ENCODE results near the gene PLA2G10.
"Not testable (repeated sequence)": the region's sequence is repeated elsewhere in the genome, so short reads cannot be mapped to it uniquely, and the experiment has no call there.

PLA2G10 gene

GRCh38 chr16:14632693-14633569 is 61.2 kb downstream of the PLA2G10 start, which contains the start of gene BFAR:
BFAR (plus strand) TSS chr16:14632951; CDS start chr16:14644347, 11,396 bp downstream.
- Histone ChIP-seq H3K4me2 (ENCODE audit: low read length) (peak within 1 kb of the TSS; percentile 89), H2AFZ (ENCODE audit: low read depth, low read length) (no peak within 1 kb of the TSS), H3K9ac (ENCODE audit: low read length) (peak within 1 kb of the TSS; percentile 90), H3K36me3 (replicated peaks; ENCODE audit: low read depth, low read length) (peaks cover 18% of the 10 kb centered on the region), H3K4me1 (ENCODE audit: low read length) (peaks cover 29% of the 10 kb centered on the region), H3K4me3 (ENCODE audit: low read length) (peak within 1 kb of the TSS; percentile 91), H3K9me3 (ENCODE audit: insufficient read depth, low read length) (no peaks in the 10 kb centered on the region), H3K79me2 (ENCODE audit: low read length) (peaks cover 75% of the 10 kb centered on the region), H3K27me3 (ENCODE audit: low read depth, low read length) (no peaks in the 10 kb centered on the region), H4K20me1 (ENCODE audit: insufficient read depth, low read length) (peaks cover 28% of the 10 kb centered on the region), H3K27ac (ENCODE audit: low read length) (peak within 1 kb of the TSS; percentile 76)
- TF ChIP-seq CTCF (IDR thresholded peaks at IDR 0.05; ENCODE audit: low read depth, low read length): no peak
- no peak for TF ChIP-seq EZH2phosphoT487 (IDR thresholded peaks at IDR 0.05; ENCODE audit: low read depth)

GRCh38 chr16:14630620-14631330 is 63.3 kb downstream of the PLA2G10 start:
- Histone ChIP-seq H3K4me2 (ENCODE audit: low read length) (peak overlapping the region; percentile 88), H3K27ac (ENCODE audit: low read length) (peak overlapping the region; percentile 96), H3K4me3 (ENCODE audit: low read length) (peak overlapping the region; percentile 77), H3K9ac (ENCODE audit: low read length) (peak overlapping the region; percentile 80), H3K4me1 (ENCODE audit: low read length) (peaks cover 29% of the 10 kb centered on the region), H3K79me2 (ENCODE audit: low read length) (peaks cover 53% of the 10 kb centered on the region), H2AFZ (ENCODE audit: low read depth, low read length) (peak overlapping the region; percentile 87), H4K20me1 (ENCODE audit: insufficient read depth, low read length) (peaks cover 17% of the 10 kb centered on the region), H3K36me3 (replicated peaks; ENCODE audit: low read depth, low read length) (peaks cover 33% of the 10 kb centered on the region)
- not testable (repeated sequence) for H3K27me3 ChIP-seq (ENCODE audit: low read depth, low read length); H3K9me3 ChIP-seq (ENCODE audit: insufficient read depth, low read length)

GRCh38 chr16:14629919-14630619 is 64.0 kb downstream of the PLA2G10 start, which contains the start of gene PARN:
PARN (minus strand) TSS chr16:14630260; CDS start chr16:14630125, 135 bp downstream.
- Histone ChIP-seq H3K9ac (ENCODE audit: low read length) (peak within 1 kb of the TSS; percentile 88), H3K36me3 (replicated peaks; ENCODE audit: low read depth, low read length) (peaks cover 38% of the 10 kb centered on the region), H3K79me2 (ENCODE audit: low read length) (peaks cover 46% of the 10 kb centered on the region), H3K4me1 (ENCODE audit: low read length) (peaks cover 29% of the 10 kb centered on the region), H4K20me1 (ENCODE audit: insufficient read depth, low read length) (peaks cover 11% of the 10 kb centered on the region), H3K4me3 (ENCODE audit: low read length) (peak within 1 kb of the TSS; percentile 90), H3K9me3 (ENCODE audit: insufficient read depth, low read length) (no peaks in the 10 kb centered on the region), H2AFZ (ENCODE audit: low read depth, low read length) (peak within 1 kb of the TSS; percentile 87), H3K27ac (ENCODE audit: low read length) (peak within 1 kb of the TSS; percentile 96), H3K4me2 (ENCODE audit: low read length) (peak within 1 kb of the TSS; percentile 88), H3K27me3 (ENCODE audit: low read depth, low read length) (no peaks in the 10 kb centered on the region)
- no peak for TF ChIP-seq CTCF (IDR thresholded peaks at IDR 0.05; ENCODE audit: low read depth, low read length)
- no peak for TF ChIP-seq EZH2phosphoT487 (IDR thresholded peaks at IDR 0.05; ENCODE audit: low read depth)

- no peak overlapping the region for H2AFZ ChIP-seq (ENCODE audit: low read depth, low read length)
Measured at GRCh38 chr16:14629612-14629918, 64.5 kb downstream of the PLA2G10 start.

More at GRCh38 chr16:14629612-14629918, 64.5 kb downstream of the PLA2G10 start:
- Histone ChIP-seq H3K27ac (ENCODE audit: low read length) (peak overlapping the region; percentile 60), H3K4me3 (ENCODE audit: low read length) (peak overlapping the region; percentile 90), H3K9me3 (ENCODE audit: insufficient read depth, low read length) (no peaks in the 10 kb centered on the region), H4K20me1 (ENCODE audit: insufficient read depth, low read length) (peaks cover 6% of the 10 kb centered on the region), H3K36me3 (replicated peaks; ENCODE audit: low read depth, low read length) (peaks cover 35% of the 10 kb centered on the region), H3K9ac (ENCODE audit: low read length) (peak overlapping the region; percentile 88), H3K79me2 (ENCODE audit: low read length) (peaks cover 41% of the 10 kb centered on the region), H3K4me2 (ENCODE audit: low read length) (peak overlapping the region; percentile 83), H3K27me3 (ENCODE audit: low read depth, low read length) (no peaks in the 10 kb centered on the region), H3K4me1 (ENCODE audit: low read length) (peaks cover 26% of the 10 kb centered on the region)
- TF ChIP-seq CTCF (IDR thresholded peaks at IDR 0.05; ENCODE audit: low read depth, low read length) (no peak), EZH2phosphoT487 (IDR thresholded peaks at IDR 0.05; ENCODE audit: low read depth) (no peak)

All from OCI-LY3 (cell line).